GM21717 (cell line): ENCODE measurements around the gene ACP2.
"Not testable (repeated sequence)": the region's sequence is repeated elsewhere in the genome, so short reads cannot be mapped to it uniquely, and the experiment has no call there.

ENCODE experiments used
- ATAC-seq: cut with Tn5 transposase; IDR thresholded peaks from one replicate; pipeline ENCODE4 v1.9.1; 2021; ENCODE audit warnings: mild to moderate bottlenecking, moderate library complexity; ENCODE audit not compliant: unreplicated experiment

Gene ACP2

DNA sequence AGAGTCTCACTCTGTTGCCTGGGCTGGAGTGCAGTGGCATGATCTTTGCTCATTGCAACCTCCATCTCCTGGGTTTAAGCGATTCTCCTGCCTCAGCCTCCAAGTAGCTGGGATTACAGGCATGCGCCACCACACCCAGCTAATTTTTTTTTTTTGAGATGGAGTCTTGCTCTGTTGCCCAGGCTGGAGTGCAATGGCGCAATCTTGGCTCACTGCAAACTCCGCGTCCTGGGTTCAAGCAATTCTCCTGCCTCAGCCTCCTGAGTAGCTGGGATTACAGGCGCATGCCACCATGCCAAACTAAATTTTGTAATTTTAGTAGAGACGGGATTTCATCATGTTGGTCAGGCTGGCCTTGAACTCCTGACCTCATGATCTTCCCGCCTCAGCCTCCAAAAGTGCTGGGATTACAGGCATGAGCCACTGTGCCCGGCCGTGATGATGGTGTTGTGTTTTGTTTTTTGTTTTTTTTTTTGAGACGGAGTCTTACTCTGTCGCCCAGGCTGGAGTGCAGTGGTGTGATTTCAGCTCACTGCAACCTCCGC is 40.5 kb downstream of the ACP2 start:
- not testable (repeated sequence) for ATAC-seq

DNA sequence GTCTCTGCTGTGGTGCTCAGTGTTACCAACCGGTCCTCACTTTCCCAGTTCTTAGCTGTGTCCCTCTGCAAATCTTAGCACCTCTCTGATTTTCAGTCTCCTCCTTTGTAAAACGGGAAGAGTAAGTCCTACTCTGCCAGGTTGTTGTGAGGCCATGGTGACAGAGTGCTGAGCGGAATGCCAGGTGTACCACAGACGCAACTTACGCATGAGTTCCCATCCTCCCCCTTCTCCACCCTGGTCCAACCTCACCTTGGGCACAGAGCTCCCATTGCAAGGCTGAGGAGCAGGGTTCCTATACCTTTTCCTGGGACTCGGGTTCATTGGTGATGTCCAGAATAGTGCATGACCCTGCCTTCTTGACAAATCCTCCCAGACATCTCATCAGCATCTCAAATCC is 41.2 kb downstream of the ACP2 start:
- ATAC-seq = no peak

GRCh38 chr11:47206577-47206976 is 42.0 kb downstream of the ACP2 start:
- ATAC-seq = not testable (repeated sequence)

DNA sequence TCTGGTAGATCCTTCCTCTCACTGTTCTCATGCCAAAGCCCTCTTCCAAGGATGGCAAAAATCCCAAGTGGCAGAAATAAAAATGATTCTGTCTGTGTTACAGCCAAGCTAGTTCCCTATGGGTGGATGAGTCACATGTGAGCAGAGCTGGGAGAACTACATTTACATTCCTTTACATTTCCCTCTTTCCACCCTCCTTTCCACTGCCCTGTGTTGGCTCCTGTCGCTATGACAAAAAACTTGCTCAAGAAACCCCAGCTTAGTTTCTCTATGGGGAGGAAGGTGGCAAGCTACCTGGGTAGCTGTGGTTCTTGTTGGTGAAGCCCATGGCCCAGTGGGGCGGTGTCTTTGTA is 44.0 kb downstream of the ACP2 start:
- no peak for ATAC-seq

GRCh38 chr11:47202576-47202975 is 46.0 kb downstream of the ACP2 start:
- ATAC-seq = no peak

DNA sequence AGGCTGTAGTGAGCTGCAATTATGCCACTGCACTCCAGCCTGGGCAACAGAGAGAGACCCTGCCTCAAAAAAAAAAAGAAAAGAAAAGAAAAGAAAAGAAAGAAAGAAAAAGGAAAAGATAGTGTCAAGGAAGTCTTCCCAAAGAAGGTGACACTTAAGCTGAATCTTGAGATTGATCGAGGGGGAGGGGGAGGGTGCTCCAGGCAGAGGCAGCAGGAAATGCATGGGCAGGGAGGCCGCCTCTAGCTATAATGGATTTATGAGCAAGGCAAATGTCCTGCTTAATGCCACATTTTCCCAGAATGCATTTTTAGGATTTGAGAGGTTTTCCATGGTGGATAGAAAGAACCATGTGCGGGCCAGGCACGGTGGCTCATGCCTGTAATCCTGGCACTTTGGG is 47.6 kb downstream of the ACP2 start:
- ATAC-seq = no peak

GRCh38 chr11:47198161-47198560 is 50.5 kb downstream of the ACP2 start:
- ATAC-seq = not testable (repeated sequence)

- ATAC-seq = no peak
Measured at GRCh38 chr11:47192111-47192510, 56.5 kb downstream of the ACP2 start.

DNA sequence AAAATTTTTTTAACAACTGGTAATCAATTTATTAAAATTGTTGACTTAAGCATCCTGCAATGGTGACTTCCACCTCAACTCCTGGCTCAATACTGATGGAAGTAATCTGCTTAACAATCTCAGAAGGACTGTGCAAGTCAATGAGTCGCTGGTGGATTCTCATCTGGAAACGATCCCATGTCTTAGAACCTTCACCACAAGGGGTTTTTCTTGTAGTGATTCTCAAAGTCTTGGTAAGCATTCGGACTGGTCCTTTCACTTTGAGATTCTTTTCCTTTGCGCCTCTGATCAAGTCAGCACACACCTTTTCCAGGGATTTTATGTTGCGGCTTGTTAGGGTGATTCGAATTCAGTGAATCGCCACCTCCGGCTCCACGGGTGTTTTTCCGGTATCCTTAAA is 57.5 kb downstream of the ACP2 start:
- not testable (repeated sequence) for ATAC-seq
